NCI-H1436 (cell line): ENCODE measurements around the gene NTNG1.

Experiments used
- DNase-seq: peaks from one replicate; lab custom pipeline; 2025; lab: John Stamatoyannopoulos, UW

Gene NTNG1

GRCh38 chr1:107342316-107342715 is 201.5 kb downstream of the NTNG1 start:
- DNase-seq, result no peak

- DNase-seq, result no peak
Observed at GRCh38 chr1:107342768-107343167, 201.9 kb downstream of the NTNG1 start.

- DNase-seq, result no peak
Observed at GRCh38 chr1:107343601-107344000, 202.8 kb downstream of the NTNG1 start.

GRCh38 chr1:107344268-107344760 is 203.5 kb downstream of the NTNG1 start:
- DNase-seq, result no peak

GRCh38 chr1:107344836-107345235 is 204.0 kb downstream of the NTNG1 start:
- no peak for DNase-seq

GRCh38 chr1:107352850-107353249 is 212.0 kb downstream of the NTNG1 start:
- no peak for DNase-seq

GRCh38 chr1:107357376-107357775 is 216.5 kb downstream of the NTNG1 start:
- DNase-seq, result no peak

GRCh38 chr1:107358619-107359327 is 217.9 kb downstream of the NTNG1 start:
- DNase-seq, result no peak

- no peak for DNase-seq
Observed at GRCh38 chr1:107359472-107360241, 218.8 kb downstream of the NTNG1 start.

- no peak for DNase-seq
Observed at GRCh38 chr1:107362468-107363140, 221.8 kb downstream of the NTNG1 start.

GRCh38 chr1:107363154-107363553 is 222.3 kb downstream of the NTNG1 start:
- DNase-seq, result no peak

- no peak for DNase-seq
Observed at GRCh38 chr1:107365527-107366240, 224.8 kb downstream of the NTNG1 start.

- no peak for DNase-seq
Observed at GRCh38 chr1:107378426-107378825, 237.6 kb downstream of the NTNG1 start.

- DNase-seq, result no peak
Observed at GRCh38 chr1:107378866-107379265, 238.0 kb downstream of the NTNG1 start.

- DNase-seq, result no peak
Observed at GRCh38 chr1:107379826-107380225, 239.0 kb downstream of the NTNG1 start.

GRCh38 chr1:107389410-107390396 is 248.9 kb downstream of the NTNG1 start:
- no peak for DNase-seq

- no peak for DNase-seq
Observed at GRCh38 chr1:107394301-107394700, 253.5 kb downstream of the NTNG1 start.

GRCh38 chr1:107401704-107402103 is 260.9 kb downstream of the NTNG1 start:
- DNase-seq, result no peak

GRCh38 chr1:107404756-107405155 is 263.9 kb downstream of the NTNG1 start:
- DNase-seq, result no peak

GRCh38 chr1:107405236-107405635 is 264.4 kb downstream of the NTNG1 start:
- DNase-seq, result no peak

GRCh38 chr1:107407011-107407410 is 266.2 kb downstream of the NTNG1 start:
- no peak for DNase-seq
